HEK293T (cell line): ENCODE measurements around the gene ANO10.
"Not testable (repeated sequence)": the region's sequence is repeated elsewhere in the genome, so short reads cannot be mapped to it uniquely, and the experiment has no call there.

ENCODE experiments used
- CTCF ChIA-PET: fragments of 350-600 bp; formaldehyde crosslinking; extraction: SDS; loops from one replicate; lab custom pipeline; 2021; ENCODE audit warnings: antibody characterized with exemption, inconsistent platforms; lab: Yijun Ruan, JAX
- POLR2A ChIA-PET: fragments of 350-600 bp; formaldehyde crosslinking; extraction: SDS; loops from one replicate; lab custom pipeline; 2020; ENCODE audit warnings: antibody characterized with exemption, inconsistent platforms; lab: Yijun Ruan, JAX
- DNase-seq: peaks from one replicate; pipeline ENCODE4 v3.0.0; 2012; ENCODE audit warnings: mixed read lengths; ENCODE audit errors: extremely low spot score
- ARNT ChIP-seq: fragments of 450-650 bp; IDR thresholded peaks from 2 replicates; pipeline ENCODE4 v1.6.1; 2017; ENCODE audit warnings: mild to moderate bottlenecking
- BHLHE40 ChIP-seq: fragments of 450-650 bp; IDR thresholded peaks from 2 replicates; pipeline ENCODE4 v1.6.1; 2016; ENCODE audit warnings: mild to moderate bottlenecking, moderate library complexity, borderline replicate concordance
- CTBP1 ChIP-seq: fragments of 450-650 bp; IDR thresholded peaks from 2 replicates; pipeline ENCODE4 v1.6.1; 2016; ENCODE audit warnings: borderline replicate concordance
- ELF4 ChIP-seq: fragments of 450-650 bp; IDR thresholded peaks from 2 replicates; pipeline ENCODE4 v1.6.1; 2017; ENCODE audit warnings: antibody characterized with exemption
- FOXA1 ChIP-seq: fragments of 450-650 bp; IDR thresholded peaks from 2 replicates; pipeline ENCODE4 v1.6.1; 2016; ENCODE audit warnings: mild to moderate bottlenecking
- FOXK2 ChIP-seq: fragments of 450-650 bp; IDR thresholded peaks from 2 replicates; pipeline ENCODE4 v1.6.1; 2016; ENCODE audit warnings: mild to moderate bottlenecking
- FOXM1 ChIP-seq: fragments of 450-650 bp; IDR thresholded peaks from 2 replicates; pipeline ENCODE4 v1.6.1; 2017; ENCODE audit warnings: mild to moderate bottlenecking, borderline replicate concordance
- HDGF ChIP-seq: fragments of 450-650 bp; IDR thresholded peaks from 2 replicates; pipeline ENCODE4 v1.6.1; 2017; ENCODE audit warnings: antibody characterized with exemption, borderline replicate concordance
- L3MBTL2 ChIP-seq: fragments of 450-650 bp; conservative IDR thresholded peaks from 2 replicates; pipeline ENCODE4 v1.6.1; 2016; ENCODE audit warnings: mild to moderate bottlenecking
- LEF1 ChIP-seq: fragments of 450-650 bp; IDR thresholded peaks from 2 replicates; pipeline ENCODE4 v1.6.1; 2017; ENCODE audit warnings: mild to moderate bottlenecking, borderline replicate concordance
- NFRKB ChIP-seq: fragments of 450-650 bp; IDR thresholded peaks from 2 replicates; pipeline ENCODE4 v1.6.1; 2016; ENCODE audit warnings: mild to moderate bottlenecking, moderate library complexity
- PKNOX1 ChIP-seq: fragments of 450-650 bp; IDR thresholded peaks from 2 replicates; pipeline ENCODE4 v1.6.1; 2016
- SP1 ChIP-seq: fragments of 450-650 bp; IDR thresholded peaks from 2 replicates; pipeline ENCODE4 v1.6.1; 2017
- SUZ12 ChIP-seq: fragments of 450-650 bp; IDR thresholded peaks from 2 replicates; pipeline ENCODE4 v1.6.1; 2016; ENCODE audit warnings: mild to moderate bottlenecking
- TARDBP ChIP-seq: fragments of 450-650 bp; IDR thresholded peaks from 2 replicates; pipeline ENCODE4 v1.6.1; 2016
- ZNF384 ChIP-seq: fragments of 450-650 bp; IDR thresholded peaks from 2 replicates; pipeline ENCODE4 v1.6.1; 2016

The ANO10 gene

DNA sequence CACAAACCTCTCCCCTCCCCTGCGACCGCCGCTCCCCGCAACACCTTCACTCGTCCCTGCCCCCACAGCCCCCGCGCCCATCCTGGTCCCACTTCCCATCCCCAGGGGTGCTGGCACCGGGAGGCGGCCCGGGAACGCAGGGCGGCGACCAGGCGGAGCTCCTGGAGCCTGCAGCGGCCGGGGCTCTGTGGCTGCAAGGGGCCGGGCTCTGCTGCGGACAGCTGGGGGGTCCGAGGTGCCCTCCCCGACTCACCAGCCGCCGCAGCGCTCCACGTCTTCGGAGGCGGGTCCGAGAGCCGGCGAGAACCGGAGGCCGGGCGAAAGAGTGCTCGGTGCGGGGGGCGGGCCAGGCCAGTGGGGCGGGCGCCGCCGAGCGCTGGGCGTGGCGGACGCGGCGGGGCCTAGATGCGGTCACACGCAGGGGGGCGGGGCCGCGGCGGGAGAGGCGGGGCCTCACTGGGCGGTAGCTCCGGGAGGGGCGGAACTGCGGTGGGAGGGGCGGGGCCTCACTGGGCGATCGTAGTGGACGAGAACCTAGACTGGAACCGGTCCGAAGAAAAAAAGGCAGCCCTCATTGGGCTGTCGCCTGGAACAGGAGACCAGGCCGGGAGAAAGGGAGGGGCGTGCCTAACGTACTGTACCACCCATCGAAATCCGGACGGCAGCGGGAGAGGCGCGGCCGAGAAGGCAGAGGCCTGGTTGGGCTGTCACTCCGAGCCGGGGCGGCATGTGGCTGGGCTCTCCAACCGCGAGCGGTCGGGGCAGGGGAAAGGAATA lies at the start of gene ANO10:
ANO10 (minus strand) TSS at position 356 of the 777 bp plus-strand sequence. CDS start 16,159 bp downstream, outside the sequence.
- POLR2A ChIA-PET: interaction anchor here (1.1 to 1.5 kb wide), 4 partner anchors 11 to 99 kb away, joined by 3 to 5 read pairs (median 4); partner anchors contain the start of gene ABHD5
- CTCF ChIA-PET: no interaction called here
- TF ChIP-seq ELF4 (no peak), HDGF (peak; percentile 37; the same call in 1 of the 2 replicates), PKNOX1 (peak; percentile 98)
- peak; percentile 97 for DNase-seq

GRCh38 chr3:43670635-43671522 lies 49.1 kb upstream of the ANO10 start:
- no peak for DNase-seq
- TF ChIP-seq NFRKB (no peak), ELF4 (no peak), BHLHE40 (no peak), FOXA1 (no peak), SP1 (no peak), ARNT (no peak), SUZ12 (no peak), L3MBTL2 (no peak), ZNF384 (no peak), PKNOX1 (no peak)
- ChIA-PET CTCF (no interaction called here), POLR2A (no interaction called here)

DNA sequence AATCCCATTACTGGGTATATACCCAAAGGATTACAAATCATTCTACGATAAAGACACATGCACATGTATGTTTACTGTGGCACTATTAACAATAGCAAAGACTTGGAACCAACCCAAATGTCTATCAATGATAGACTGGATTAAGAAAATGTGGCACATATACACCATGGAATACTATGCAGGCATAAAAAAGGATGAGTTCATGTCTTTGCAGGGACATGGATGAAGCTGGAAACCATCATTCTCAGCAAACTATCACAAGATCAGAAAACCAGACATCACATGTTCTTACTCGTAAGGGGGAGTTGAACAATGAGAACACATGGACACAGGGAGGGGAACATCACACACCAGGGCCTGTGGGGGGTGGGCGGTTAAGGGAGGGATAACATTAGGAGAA lies 43.2 kb upstream of the ANO10 start:
- DNase-seq, POLR2A ChIA-PET, CTCF ChIA-PET: not testable (repeated sequence)

DNA sequence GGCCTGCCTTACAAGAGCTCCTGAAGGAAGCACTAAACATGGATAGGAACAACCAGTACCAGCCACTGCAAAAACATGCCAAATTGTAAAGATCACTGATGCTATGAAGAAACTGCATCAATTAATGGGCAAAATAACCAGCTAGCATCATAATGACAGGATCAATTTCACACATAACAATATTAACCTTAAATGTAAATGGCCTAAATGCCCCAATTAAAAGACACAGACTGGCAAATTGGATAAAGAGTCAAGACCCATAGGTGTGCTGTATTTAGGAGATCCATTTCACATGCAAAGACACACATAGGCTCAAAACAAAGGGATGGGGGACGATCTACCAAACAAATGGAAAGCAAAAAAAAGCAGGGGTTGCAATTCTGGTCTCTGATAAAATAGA lies 39.6 kb upstream of the ANO10 start:
- DNase-seq, POLR2A ChIA-PET, CTCF ChIA-PET: not testable (repeated sequence)

GRCh38 chr3:43659250-43659880 lies 37.6 kb upstream of the ANO10 start:
- TF ChIP-seq SUZ12 (no peak), ARNT (no peak), CTBP1 (no peak), NFRKB (no peak), LEF1 (no peak), SP1 (no peak), BHLHE40 (no peak), FOXA1 (no peak), L3MBTL2 (no peak), PKNOX1 (no peak), TARDBP (no peak), ZNF384 (no peak), ELF4 (no peak), HDGF (no peak), FOXM1 (no peak), FOXK2 (no peak)
- no peak for DNase-seq
- ChIA-PET POLR2A (no interaction called here), CTCF (no interaction called here)

DNA sequence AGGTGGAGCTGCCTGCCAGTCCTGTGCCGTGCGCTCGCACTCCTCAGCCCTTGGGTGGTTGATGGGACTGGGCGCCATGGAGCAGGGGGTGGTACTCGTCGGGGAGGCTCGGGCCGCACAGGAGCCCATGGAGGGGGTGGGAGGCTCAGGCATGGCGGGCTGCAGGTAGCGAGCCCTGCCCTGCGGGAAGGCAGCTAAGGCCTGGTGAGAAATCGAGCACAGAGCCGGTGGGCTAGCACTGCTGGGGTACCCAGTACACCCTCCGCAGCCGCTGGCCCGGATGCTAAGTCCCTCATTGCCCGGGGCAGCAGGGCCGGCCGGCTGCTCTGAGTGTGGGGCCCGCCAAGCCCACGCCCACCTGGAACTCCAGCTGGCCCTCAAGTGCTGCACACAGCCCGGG lies 34.6 kb upstream of the ANO10 start:
- POLR2A ChIA-PET, DNase-seq: not testable (repeated sequence)
- CTCF ChIA-PET: interaction anchor here (0.6 kb wide), 1 partner anchor 703 kb away, joined by 4 read pairs; no protein-coding TSS in a partner anchor

DNA sequence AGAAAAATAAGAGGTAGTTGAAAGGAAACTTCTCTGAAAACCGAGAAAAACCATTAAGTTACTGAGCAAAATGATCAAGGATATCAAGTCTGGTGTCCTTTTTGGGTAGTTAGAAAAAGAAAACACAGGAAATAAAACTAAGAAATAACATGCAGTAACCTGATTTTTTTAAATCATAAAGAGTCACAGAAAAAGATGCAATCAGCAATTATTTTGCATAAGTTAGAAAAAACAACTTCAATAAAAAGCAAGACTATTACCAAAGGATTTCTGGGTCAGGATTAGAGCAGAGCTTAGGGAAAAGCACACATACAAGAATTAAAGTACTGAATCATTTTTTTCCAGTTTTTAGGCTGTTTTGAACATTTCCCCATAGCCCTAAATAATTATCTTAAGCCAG lies 28.5 kb upstream of the ANO10 start:
- ChIA-PET CTCF (no interaction called here), POLR2A (no interaction called here)

More for the DNA sequence above, 28.5 kb upstream of the ANO10 start:
- no peak for TF ChIP-seq ARNT
- TF ChIP-seq BHLHE40: no peak
- no peak for TF ChIP-seq HDGF
- no peak for TF ChIP-seq NFRKB
- no peak for TF ChIP-seq SP1
- no peak for TF ChIP-seq FOXM1
- TF ChIP-seq FOXA1: no peak
- no peak for TF ChIP-seq ELF4
- no peak for TF ChIP-seq CTBP1
- TF ChIP-seq FOXK2: no peak
- no peak for TF ChIP-seq LEF1
- DNase-seq: no peak
